ENCODE measurements around the gene SMARCE1.

SMARCE1 gene

DNA sequence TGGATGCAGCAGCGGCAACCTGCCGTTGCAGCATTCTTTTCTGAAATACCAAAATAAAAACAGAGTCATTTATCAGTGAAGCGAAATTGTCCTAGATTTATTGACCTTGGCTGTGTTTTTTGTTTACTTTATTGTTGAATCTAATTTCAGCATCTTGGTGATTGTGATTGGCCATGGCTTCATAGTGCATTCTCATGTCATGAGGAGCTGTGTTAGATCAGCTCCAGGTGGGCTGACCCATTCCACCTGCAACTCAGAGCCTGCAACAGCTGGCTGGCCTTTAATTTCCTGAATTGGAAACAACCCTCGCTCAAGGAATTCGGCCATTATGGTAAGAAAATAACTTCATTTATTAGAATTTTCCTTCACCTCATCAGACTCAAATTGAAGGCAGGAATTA lies 39.5 kb upstream of the SMARCE1 start:
- TF ChIP-seq BHLHE40 (IDR thresholded peaks at IDR 0.05; ENCODE audit: borderline replicate concordance): no peak
- no peak for TF ChIP-seq ARNT (IDR thresholded peaks at IDR 0.05)
- no peak for TF ChIP-seq NFRKB (IDR thresholded peaks at IDR 0.05)
- TF ChIP-seq ELF4 (IDR thresholded peaks at IDR 0.05): no peak
- no peak for TF ChIP-seq FOXK2 (IDR thresholded peaks at IDR 0.05)
- no peak for TF ChIP-seq L3MBTL2 (conservative IDR thresholded peaks at IDR 0.05)
- TF ChIP-seq, protein P1, sequence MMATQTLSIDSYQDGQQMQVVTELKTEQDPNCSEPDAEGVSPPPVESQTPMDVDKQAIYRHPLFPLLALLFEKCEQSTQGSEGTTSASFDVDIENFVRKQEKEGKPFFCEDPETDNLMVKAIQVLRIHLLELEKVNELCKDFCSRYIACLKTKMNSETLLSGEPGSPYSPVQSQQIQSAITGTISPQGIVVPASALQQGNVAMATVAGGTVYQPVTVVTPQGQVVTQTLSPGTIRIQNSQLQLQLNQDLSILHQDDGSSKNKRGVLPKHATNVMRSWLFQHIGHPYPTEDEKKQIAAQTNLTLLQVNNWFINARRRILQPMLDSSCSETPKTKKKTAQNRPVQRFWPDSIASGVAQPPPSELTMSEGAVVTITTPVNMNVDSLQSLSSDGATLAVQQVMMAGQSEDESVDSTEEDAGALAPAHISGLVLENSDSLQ (IDR thresholded peaks at IDR 0.05): no peak
- no peak for TF ChIP-seq FOXM1 (IDR thresholded peaks at IDR 0.05; ENCODE audit: borderline replicate concordance)
- TF ChIP-seq SUZ12 (IDR thresholded peaks at IDR 0.05): no peak
- TF ChIP-seq ZNF384 (IDR thresholded peaks at IDR 0.05): no peak
- no peak for TF ChIP-seq LEF1 (IDR thresholded peaks at IDR 0.05; ENCODE audit: borderline replicate concordance)
- no peak for TF ChIP-seq TARDBP (IDR thresholded peaks at IDR 0.05)
- TF ChIP-seq FOXA1 (IDR thresholded peaks at IDR 0.05): no peak
- no peak for TF ChIP-seq CTBP1 (IDR thresholded peaks at IDR 0.05; ENCODE audit: borderline replicate concordance)
- TF ChIP-seq HDGF (IDR thresholded peaks at IDR 0.05; ENCODE audit: borderline replicate concordance): no peak
- DNase-seq (ENCODE audit: extremely low spot score): no peak
- ChIA-PET CTCF (no interaction called here), POLR2A (no interaction called here)

DNA sequence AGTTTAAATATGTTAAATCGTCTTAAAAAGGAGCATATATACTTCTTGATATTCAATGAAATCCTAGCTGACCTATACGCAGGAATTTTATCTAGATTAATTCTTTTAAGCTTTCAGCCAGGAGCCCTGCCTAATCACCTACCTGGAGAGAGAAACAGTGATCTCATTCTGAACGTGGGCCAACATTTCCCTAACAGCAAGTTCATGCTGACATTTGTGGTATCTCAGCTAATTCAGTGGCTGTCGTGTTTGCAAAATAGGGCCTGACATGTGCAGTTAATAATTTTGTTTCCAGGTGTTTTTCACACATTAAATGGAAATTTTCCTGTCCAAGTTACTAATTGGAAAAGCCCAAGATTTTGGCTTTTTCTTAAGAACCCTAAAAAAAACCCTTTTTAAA lies 38.6 kb upstream of the SMARCE1 start:
- ChIA-PET POLR2A (no interaction called here), CTCF (no interaction called here)
- no peak for TF ChIP-seq ARNT (IDR thresholded peaks at IDR 0.05)
- no peak for TF ChIP-seq CTBP1 (IDR thresholded peaks at IDR 0.05; ENCODE audit: borderline replicate concordance)
- TF ChIP-seq L3MBTL2 (conservative IDR thresholded peaks at IDR 0.05): no peak
- TF ChIP-seq, protein P1 (IDR thresholded peaks at IDR 0.05): no peak
- TF ChIP-seq FOXA1 (IDR thresholded peaks at IDR 0.05): no peak
- no peak for TF ChIP-seq SP1 (IDR thresholded peaks at IDR 0.05)
- no peak for TF ChIP-seq FOXM1 (IDR thresholded peaks at IDR 0.05; ENCODE audit: borderline replicate concordance)
- TF ChIP-seq HDGF (IDR thresholded peaks at IDR 0.05; ENCODE audit: borderline replicate concordance): no peak
- TF ChIP-seq TARDBP (IDR thresholded peaks at IDR 0.05): no peak
- no peak for TF ChIP-seq ZNF384 (IDR thresholded peaks at IDR 0.05)
- TF ChIP-seq FOXK2 (IDR thresholded peaks at IDR 0.05): no peak
- no peak for TF ChIP-seq ELF4 (IDR thresholded peaks at IDR 0.05)
- TF ChIP-seq LEF1 (IDR thresholded peaks at IDR 0.05; ENCODE audit: borderline replicate concordance): no peak
- TF ChIP-seq BHLHE40 (IDR thresholded peaks at IDR 0.05; ENCODE audit: borderline replicate concordance): no peak
- TF ChIP-seq SUZ12 (IDR thresholded peaks at IDR 0.05): no peak
- TF ChIP-seq NFRKB (IDR thresholded peaks at IDR 0.05): no peak
- DNase-seq (ENCODE audit: extremely low spot score): no peak

DNA sequence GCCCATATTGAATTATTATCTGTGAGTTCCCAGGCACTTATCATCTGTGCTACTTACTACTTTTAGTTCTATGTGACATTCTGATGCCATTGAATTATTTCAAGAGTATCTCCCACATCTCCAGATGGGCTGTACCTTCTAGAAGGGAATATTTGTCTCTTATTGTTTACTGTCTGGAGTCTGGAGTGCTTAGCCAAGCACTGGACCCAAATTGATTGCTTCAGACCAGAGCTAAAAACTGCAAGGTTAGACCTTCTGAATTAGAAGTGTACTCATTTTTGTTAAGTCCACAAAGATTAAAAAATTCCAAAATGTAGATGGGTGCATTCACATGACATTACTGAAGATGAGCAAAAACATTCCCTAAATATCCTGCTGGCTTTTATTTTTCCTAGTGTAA lies 33.4 kb upstream of the SMARCE1 start:
- no peak for TF ChIP-seq FOXM1 (IDR thresholded peaks at IDR 0.05; ENCODE audit: borderline replicate concordance)
- no peak for TF ChIP-seq SUZ12 (IDR thresholded peaks at IDR 0.05)
- no peak for TF ChIP-seq NFRKB (IDR thresholded peaks at IDR 0.05)
- POLR2A ChIA-PET: interaction anchor here (1.8 kb wide), 1 partner anchor 35 kb away, joined by 3 read pairs; no protein-coding TSS in a partner anchor
- CTCF ChIA-PET: no interaction called here
- no peak for DNase-seq (ENCODE audit: extremely low spot score)

DNA sequence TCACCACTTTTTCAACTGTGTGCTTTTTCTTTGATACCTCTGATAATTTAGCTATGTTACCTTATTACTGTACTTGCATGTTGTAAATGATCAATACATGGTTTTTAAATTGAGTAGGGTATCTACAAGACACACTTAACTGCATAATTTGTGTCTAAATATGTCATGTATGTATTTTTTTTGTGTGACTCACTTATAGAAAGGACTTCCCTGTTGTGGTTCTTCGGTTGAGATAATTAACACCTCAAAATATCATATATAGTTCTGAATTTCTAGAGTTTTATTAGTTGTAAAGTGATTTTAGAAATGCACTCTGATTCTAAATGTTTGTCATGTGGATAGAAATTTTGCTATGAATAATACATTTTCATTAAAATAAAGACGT lies 31.9 kb upstream of the SMARCE1 start:
- ChIA-PET CTCF (no interaction called here), POLR2A (no interaction called here)
- no peak for DNase-seq (ENCODE audit: extremely low spot score)
- TF ChIP-seq, protein P1 (IDR thresholded peaks at IDR 0.05): no peak

DNA sequence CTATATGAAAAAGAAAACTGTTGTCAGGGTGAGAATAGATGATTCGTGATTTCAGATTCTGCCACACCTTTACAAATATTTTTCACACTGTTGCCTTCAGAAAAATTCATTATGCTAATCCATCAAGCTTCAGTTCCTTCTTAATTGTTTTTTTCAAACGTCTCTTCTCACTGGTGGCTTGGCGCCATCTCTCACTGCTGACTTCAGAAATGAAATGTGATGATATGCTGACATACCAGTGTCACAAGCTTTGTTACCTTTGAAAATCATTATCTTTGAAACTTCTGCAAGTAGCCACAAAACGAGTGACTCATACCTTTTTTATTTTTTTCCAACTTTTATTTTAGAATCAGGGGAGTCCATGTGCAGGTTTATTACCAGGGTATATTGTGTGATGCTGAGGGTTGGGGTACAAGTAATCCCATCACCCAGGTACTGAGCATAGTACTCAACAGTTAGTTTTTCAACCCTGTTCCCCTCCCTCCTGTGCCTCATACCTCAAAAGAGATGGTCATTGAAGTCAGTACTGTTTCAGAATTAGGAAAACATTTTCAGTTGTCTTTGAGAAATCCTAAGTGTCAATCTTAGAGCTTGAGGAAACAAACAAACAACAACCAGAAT lies 31.4 kb upstream of the SMARCE1 start:
- ChIA-PET CTCF (no interaction called here), POLR2A (no interaction called here)
- no peak for DNase-seq (ENCODE audit: extremely low spot score)
- TF ChIP-seq FOXA1 (IDR thresholded peaks at IDR 0.05) (no peak), SUZ12 (IDR thresholded peaks at IDR 0.05) (no peak), CTBP1 (IDR thresholded peaks at IDR 0.05; ENCODE audit: borderline replicate concordance) (no peak), TARDBP (IDR thresholded peaks at IDR 0.05) (no peak), L3MBTL2 (conservative IDR thresholded peaks at IDR 0.05) (no peak), LEF1 (IDR thresholded peaks at IDR 0.05; ENCODE audit: borderline replicate concordance) (no peak), FOXM1 (IDR thresholded peaks at IDR 0.05; ENCODE audit: borderline replicate concordance) (no peak), FOXK2 (IDR thresholded peaks at IDR 0.05) (no peak), SP1 (IDR thresholded peaks at IDR 0.05) (no peak), ARNT (IDR thresholded peaks at IDR 0.05) (no peak), BHLHE40 (IDR thresholded peaks at IDR 0.05; ENCODE audit: borderline replicate concordance) (no peak), HDGF (IDR thresholded peaks at IDR 0.05; ENCODE audit: borderline replicate concordance) (no peak), ZNF384 (IDR thresholded peaks at IDR 0.05) (no peak), NFRKB (IDR thresholded peaks at IDR 0.05) (no peak), ELF4 (IDR thresholded peaks at IDR 0.05) (no peak)
- TF ChIP-seq, protein P1 (IDR thresholded peaks at IDR 0.05): no peak

DNA sequence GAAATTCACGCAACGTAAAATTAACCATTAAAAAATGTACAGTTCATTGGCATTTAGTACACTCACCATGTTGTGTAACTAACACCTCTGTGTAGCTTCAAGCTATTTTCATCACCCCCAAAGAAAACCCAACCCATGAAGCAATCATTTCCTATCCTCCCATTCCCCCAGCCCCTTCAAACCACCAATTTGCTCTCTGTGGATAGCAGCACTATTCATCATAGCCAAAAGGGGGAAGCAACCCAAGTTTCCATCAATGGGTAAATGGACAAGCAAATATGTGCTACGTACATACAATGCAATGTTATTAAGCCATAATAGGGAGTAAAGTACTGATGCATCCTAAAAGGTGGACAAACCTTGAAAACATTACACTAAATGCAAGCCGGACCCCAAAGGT lies 28.3 kb upstream of the SMARCE1 start:
- no peak for DNase-seq (ENCODE audit: extremely low spot score)
- ChIA-PET POLR2A (no interaction called here), CTCF (interaction anchor here (0.6 kb wide), 1 partner anchor 162 kb away, joined by 3 read pairs; no protein-coding TSS in a partner anchor)
- TF ChIP-seq SUZ12 (IDR thresholded peaks at IDR 0.05): no peak
- no peak for TF ChIP-seq HDGF (IDR thresholded peaks at IDR 0.05; ENCODE audit: borderline replicate concordance)
- TF ChIP-seq FOXM1 (IDR thresholded peaks at IDR 0.05; ENCODE audit: borderline replicate concordance): no peak
- no peak for TF ChIP-seq ZNF384 (IDR thresholded peaks at IDR 0.05)
- TF ChIP-seq, protein P1 (IDR thresholded peaks at IDR 0.05): no peak
- TF ChIP-seq ARNT (IDR thresholded peaks at IDR 0.05): no peak
- no peak for TF ChIP-seq FOXK2 (IDR thresholded peaks at IDR 0.05)
- no peak for TF ChIP-seq SP1 (IDR thresholded peaks at IDR 0.05)

Measured in HEK293T (cell line).